IMR-90 (cell line): Measurements from ENCODE around the gene SYNGR1. TPM values are rescaled to one million over a fixed set of nuclear protein-coding genes. Genes with fewer than 3 reads are reported as not detected.
A peak's percentile ranks its signal among the peaks of the same experiment; 100 is the strongest.

Source experiments
- ATAC-seq: fragments of 200-7000 bp; cut with Tn5 transposase; 2 replicates; pipeline ENCODE4 v1.9.1; 2020; ENCODE audit warnings: low read depth, mild to moderate bottlenecking, moderate library complexity
- BruUV-seq: library from RNA; stranded (reverse); fragments of 400-500 nt; replicated peaks from 2 replicates; lab custom pipeline; 2021; lab: Mats Ljungman, UMichigan
- CTCF ChIA-PET: fragments of 300-600 bp; formaldehyde crosslinking; extraction: SDS; loops from one replicate; lab custom pipeline; 2021; ENCODE audit warnings: antibody characterized with exemption; lab: Yijun Ruan, JAX
- POLR2A ChIA-PET: fragments of 300-600 bp; sonication (Branson Sonifier 250); formaldehyde crosslinking; loops from one replicate; lab custom pipeline; 2022; ENCODE audit warnings: antibody characterized with exemption; ENCODE audit not compliant: unreplicated experiment; lab: Charles Lee
- DNase-seq: peaks from one replicate; pipeline ENCODE4 v3.0.0; 2013
- H2AFZ ChIP-seq: replicated peaks from 2 replicates; pipeline ENCODE3; 2013; ENCODE audit warnings: low read length, mild to moderate bottlenecking; ENCODE audit not compliant: poor library complexity
- H2AK5ac ChIP-seq: 2 replicates; pipeline ENCODE4 v1.6.1; 2013; ENCODE audit warnings: low read depth, low read length, inconsistent platforms
- H2AK9ac ChIP-seq: replicated peaks from 2 replicates; pipeline ENCODE3; 2013; ENCODE audit warnings: mild to moderate bottlenecking, low read depth, low read length, moderate library complexity; ENCODE audit not compliant: poor library complexity
- H2BK120ac ChIP-seq: 2 replicates; pipeline ENCODE4 v1.6.1; 2013; ENCODE audit warnings: low read depth, low read length, inconsistent platforms
- H2BK15ac ChIP-seq: 3 replicates; pipeline ENCODE4 v1.6.1; 2013; ENCODE audit warnings: low read depth, low read length, inconsistent platforms
- H2BK20ac ChIP-seq: 2 replicates; pipeline ENCODE4 v1.6.1; 2013; ENCODE audit warnings: low read depth, mild to moderate bottlenecking, inconsistent platforms, low read length, moderate library complexity
- H2BK5ac ChIP-seq: 2 replicates; pipeline ENCODE4 v1.6.1; 2013; ENCODE audit warnings: mild to moderate bottlenecking, low read depth, low read length, inconsistent platforms; ENCODE audit not compliant: poor library complexity, severe bottlenecking
- H3K14ac ChIP-seq: replicated peaks from 2 replicates; pipeline ENCODE4 v1.6.1; 2013; ENCODE audit warnings: low read depth, low read length, inconsistent platforms
- H3K18ac ChIP-seq: 2 replicates; pipeline ENCODE4 v1.6.1; 2013; ENCODE audit warnings: low read depth, low read length, control low read depth
- H3K23ac ChIP-seq: 2 replicates; pipeline ENCODE4 v1.6.1; 2013; ENCODE audit warnings: low read depth, low read length, inconsistent platforms
- H3K27ac ChIP-seq: 2 replicates; pipeline ENCODE4 v1.5.1; 2013; ENCODE audit warnings: mild to moderate bottlenecking, control low read depth, low read length; ENCODE audit not compliant: insufficient read depth
- H3K27me3 ChIP-seq: 2 replicates; pipeline ENCODE4 v1.6.1; 2013; ENCODE audit warnings: low read length; ENCODE audit not compliant: control insufficient read depth, insufficient read depth
- H3K36me3 ChIP-seq: 2 replicates; pipeline ENCODE4 v1.6.1; 2013; ENCODE audit warnings: low read length, mixed read lengths; ENCODE audit not compliant: control insufficient read depth, insufficient read depth
- H3K4ac ChIP-seq: 2 replicates; pipeline ENCODE4 v1.6.1; 2013; ENCODE audit warnings: low read depth, low read length, inconsistent platforms
- H3K4me1 ChIP-seq: 2 replicates; pipeline ENCODE4 v1.6.1; 2013; ENCODE audit warnings: low read length, mixed read lengths; ENCODE audit not compliant: control insufficient read depth, insufficient read depth
- H3K4me2 ChIP-seq: 2 replicates; pipeline ENCODE4 v1.6.1; 2013; ENCODE audit warnings: low read depth, mild to moderate bottlenecking, control low read depth, low read length, moderate library complexity
- H3K4me3 ChIP-seq: 2 replicates; pipeline ENCODE4 v1.5.1; 2013; ENCODE audit warnings: low read depth, mild to moderate bottlenecking, control low read depth, low read length, moderate library complexity; ENCODE audit not compliant: insufficient read depth
- H3K56ac ChIP-seq: 2 replicates; pipeline ENCODE4 v1.6.1; 2013; ENCODE audit warnings: low read length, inconsistent platforms; ENCODE audit not compliant: insufficient read depth; ENCODE audit errors: extremely low read depth
- H3K79me1 ChIP-seq, 2 experiments: 2 replicates each; pipeline ENCODE4 v1.6.1; 2013; ENCODE audit warnings: low read length in 2 of 2, inconsistent platforms in 1 of 2, low read depth in 1 of 2
- H3K9ac ChIP-seq: 2 replicates; pipeline ENCODE4 v1.6.1; 2013; ENCODE audit warnings: low read depth, low read length, control low read depth
- H3K9me1 ChIP-seq: 2 replicates; pipeline ENCODE4 v1.6.1; 2013; ENCODE audit warnings: low read length, inconsistent platforms; ENCODE audit not compliant: insufficient read depth
- H3K9me3 ChIP-seq: 2 replicates; pipeline ENCODE4 v1.6.1; 2013; ENCODE audit warnings: low read length; ENCODE audit not compliant: control insufficient read depth, insufficient read depth
- H4K20me1 ChIP-seq: 2 replicates; pipeline ENCODE4 v1.6.1; 2013; ENCODE audit warnings: low read length, inconsistent platforms; ENCODE audit not compliant: insufficient read depth
- H4K5ac ChIP-seq: 2 replicates; pipeline ENCODE4 v1.6.1; 2013; ENCODE audit warnings: mild to moderate bottlenecking, low read depth, low read length, control low read depth
- H4K8ac ChIP-seq, 2 experiments: 2 replicates each; pipeline ENCODE4 v1.6.1; 2013; ENCODE audit warnings: low read depth in 2 of 2, low read length in 2 of 2, control low read depth in 1 of 2, inconsistent platforms in 1 of 2
- H4K91ac ChIP-seq: 2 replicates; pipeline ENCODE4 v1.6.1; 2013; ENCODE audit warnings: low read depth, low read length, inconsistent platforms; ENCODE audit not compliant: insufficient read depth
- BHLHE40 ChIP-seq: fragments of 150-350 bp; IDR thresholded peaks from 2 replicates; pipeline ENCODE4 v1.6.1; 2016; ENCODE audit warnings: mild to moderate bottlenecking, low read depth, low read length
- CEBPB ChIP-seq: IDR thresholded peaks from 2 replicates; pipeline ENCODE4 v1.6.1; 2012; ENCODE audit warnings: low read depth, low read length, improper control_type of control experiment
- CHD1 ChIP-seq: IDR thresholded peaks from 2 replicates; pipeline ENCODE4 v1.6.1; 2012; ENCODE audit warnings: low read depth, low read length, improper control_type of control experiment
- CTCF ChIP-seq: conservative IDR thresholded peaks from 2 replicates; pipeline ENCODE4 v1.5.1; 2012; ENCODE audit warnings: mild to moderate bottlenecking, low read depth, low read length, improper control_type of control experiment
- FOS ChIP-seq: fragments of 150-350 bp; IDR thresholded peaks from 2 replicates; pipeline ENCODE4 v1.6.1; 2016; ENCODE audit warnings: low read depth, low read length
- MAFK ChIP-seq: IDR thresholded peaks from 2 replicates; pipeline ENCODE4 v1.6.1; 2012; ENCODE audit warnings: low read depth, low read length, improper control_type of control experiment
- MAZ ChIP-seq: IDR thresholded peaks from 2 replicates; pipeline ENCODE4 v1.6.1; 2012; ENCODE audit warnings: low read depth, mild to moderate bottlenecking, low read length, improper control_type of control experiment, moderate library complexity, borderline replicate concordance
- MXI1 ChIP-seq: IDR thresholded peaks from 2 replicates; pipeline ENCODE4 v1.6.1; 2012; ENCODE audit warnings: low read depth, mild to moderate bottlenecking, low read length, moderate library complexity, borderline replicate concordance
- NFE2L2 ChIP-seq: fragments of 150-350 bp; IDR thresholded peaks from 2 replicates; pipeline ENCODE4 v1.6.1; 2016; ENCODE audit warnings: low read depth, mild to moderate bottlenecking, low read length
- RAD21 ChIP-seq: IDR thresholded peaks from 2 replicates; pipeline ENCODE4 v1.6.1; 2012; ENCODE audit warnings: low read length, improper control_type of control experiment
- RFX5 ChIP-seq: IDR thresholded peaks from 2 replicates; pipeline ENCODE4 v1.8.0; 2012; ENCODE audit warnings: low read depth, mild to moderate bottlenecking, low read length, moderate library complexity
- SMC3 ChIP-seq: fragments of 150-350 bp; IDR thresholded peaks from 2 replicates; pipeline ENCODE4 v1.6.1; 2016; ENCODE audit warnings: low read depth, mild to moderate bottlenecking, antibody characterized with exemption, low read length, moderate library complexity
- WGBS, 2 experiments: methylation state at CpG; one replicate each; pipeline versions ENCODE4 v1.1.5 to v1.1.7; 2013; ENCODE audit warnings: missing lambda C conversion rate in 2 of 2; ENCODE audit not compliant: insufficient read length in 1 of 2; ENCODE audit errors: extremely low coverage in 2 of 2; 5-methylcytosine and 5-hydroxymethylcytosine counted together
- dilution Hi-C: fragments of 300-500 bp; cut with HindIII; formaldehyde crosslinking; loops from one replicate; pipeline ENCODE4 v1.14.3; 2018; ENCODE audit warnings: low sequenced_read_pairs; ENCODE audit not compliant: unreplicated experiment
- in situ Hi-C: fragments of 300-500 bp; cut with MboI; formaldehyde crosslinking; loops from 3 replicates; pipeline ENCODE4 v1.14.3; 2019; ENCODE audit warnings: low sequenced_read_pairs, inconsistent platforms, mixed read lengths
- intact Hi-C: fragments of 100-400 bp; cut with micrococcal nuclease; formaldehyde crosslinking; loops from 2 replicates; pipeline ENCODE4 v1.10.0; 2022
- polyA plus RNA-seq, 3 experiments: library from polyadenylated mRNA; depleted of rRNA; stranded (reverse); fragments of >200 nt; gene quantifications; 2 replicates each; pipeline ENCODE4 v1.2.3, GENCODE V29; 2012; ENCODE audit warnings: low replicate concordance in 1 of 3
- total RNA-seq: library from RNA; depleted of rRNA; stranded (reverse); fragments of >200 nt; gene quantifications from 2 replicates; pipeline ENCODE4 v1.2.3, GENCODE V29; 2012

Gene SYNGR1
- total and polyA plus RNA-seq, 2 of the 4 experiments (the other 2 are of a cell fraction) = 6.3 to 81.5 TPM

DNA sequence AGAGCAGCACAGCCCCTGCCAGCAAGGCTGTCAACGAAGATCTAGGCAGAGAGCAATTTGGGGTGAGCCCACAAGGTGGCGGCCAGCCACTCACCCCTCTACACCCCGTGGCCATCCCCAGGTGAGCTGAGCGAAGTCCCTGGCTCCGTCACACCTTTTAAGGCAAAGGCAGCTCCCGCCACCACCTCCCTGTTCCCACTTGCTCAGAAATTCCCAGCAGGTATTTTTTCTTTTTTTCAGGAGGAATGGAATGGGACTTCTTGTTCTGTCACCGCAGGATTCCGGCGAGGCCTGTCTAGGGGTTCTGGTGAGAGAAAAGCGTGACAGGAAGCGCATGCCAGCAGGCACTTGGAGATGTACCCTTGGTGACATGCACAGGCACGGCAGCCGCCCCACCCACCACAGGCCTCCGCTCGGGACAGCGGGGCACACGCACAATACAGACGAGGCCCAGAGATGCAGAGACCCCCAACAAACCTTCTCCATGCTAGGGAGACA is 40.4 kb upstream of the SYNGR1 start:
- no peak for DNase-seq
- Histone ChIP-seq H3K9me1 (peaks cover 9% of the 10 kb centered on the region), H4K8ac (peak overlapping the region in 1 of 2 experiments; percentile 83; a peak in 2 of 4 replicates), H2AK9ac (peak overlapping the region; percentile 89), H2BK5ac (peak overlapping the region; percentile 81), H3K4me2 (peak overlapping the region; percentile 3; the same call in 1 of the 2 replicates), H3K27me3 (no peaks in the 10 kb centered on the region), H3K9me3 (no peaks in the 10 kb centered on the region), H2AK5ac (peak overlapping the region; percentile 87), H3K79me1 (peaks cover 8 to 56% of the 10 kb centered on the region in 2 experiments), H2BK15ac (peak overlapping the region; percentile 15; the same call in 1 of the 3 replicates), H4K20me1 (peaks cover 65% of the 10 kb centered on the region), H3K18ac (peak overlapping the region; percentile 21; the same call in 1 of the 2 replicates), H4K91ac (peak overlapping the region; percentile 87), H3K23ac (peak overlapping the region; percentile 60; the same call in 1 of the 2 replicates), H3K4me1 (peaks cover 19% of the 10 kb centered on the region), H2BK20ac (peak overlapping the region; percentile 81), H3K27ac (peak overlapping the region; percentile 71), H2AFZ (peak overlapping the region; percentile 58), H4K5ac (no peak overlapping the region; the same call in 1 of the 2 replicates), H2BK120ac (peak overlapping the region; percentile 86), H3K9ac (0 out of 2 replicates have a peak overlapping the region, but pooled peaks have one; percentile 13), H3K36me3 (peaks cover 65% of the 10 kb centered on the region), H3K4me3 (no peak overlapping the region), H3K4ac (peak overlapping the region; percentile 98), H3K56ac (peak overlapping the region; percentile 30; the same call in 1 of the 2 replicates), H3K14ac (peak overlapping the region; percentile 82)
- CTCF ChIA-PET = interaction anchor here (1.0 to 1.2 kb wide), 2 partner anchors 9 to 139 kb away, joined by 3 read pairs; no protein-coding TSS in a partner anchor
- dilution Hi-C loops = no loop called here
- no TSS peak for BruUV-seq
- peak; percentile 1; the same call in 1 of the 2 replicates for ATAC-seq
- TF ChIP-seq NFE2L2 = no peak
- TF ChIP-seq CEBPB = no peak
- TF ChIP-seq MAZ = no peak
- no peak for TF ChIP-seq CHD1
- TF ChIP-seq RFX5 = no peak
- no peak for TF ChIP-seq MXI1
- TF ChIP-seq CTCF = no peak; the same call in 1 of the 2 replicates
- no peak for TF ChIP-seq BHLHE40
- no peak for TF ChIP-seq SMC3
- TF ChIP-seq MAFK = no peak
- TF ChIP-seq RAD21 = no peak
- TF ChIP-seq FOS = no peak
- WGBS, 2 experiments = no CpG with 5 or more reads among the region's 18 CpGs
- POLR2A ChIA-PET = interaction anchor here (0.5 kb wide), 1 partner anchor 11 kb away, joined by 3 read pairs; no protein-coding TSS in a partner anchor
- intact Hi-C loops = loop anchor here (5.0 kb wide), 1 partner anchor 437 kb away; the partner anchor contains the start of gene CBX6
- in situ Hi-C loops = loop anchor here (10.0 kb wide), 1 partner anchor 445 kb away; no protein-coding TSS in a partner anchor
